Central memory CD8-positive, alpha-beta T cell (primary cell): ENCODE measurements around the gene CCDC27.

Source experiments
- ATAC-seq: fragments of 150-1000 bp; cut with Tn5 transposase; replicated peaks from 2 replicates; pipeline ENCODE4 v1.10.0; 2022; ENCODE audit warnings: mild to moderate bottlenecking, moderate FRiP score, moderate number of reproducible peaks; ENCODE audit not compliant: poor library complexity, severe bottlenecking; ENCODE audit errors: extremely low read depth
- DNase-seq, 2 donors: peaks; one replicate each; pipeline ENCODE4 v3.0.0; 2021; ENCODE audit warnings: low spot score in 2 of 2
- H3K27ac Mint-ChIP-seq: one replicate; pipeline ENCODE4 v1.8.0; 2022; ENCODE audit warnings: low read depth, mild to moderate bottlenecking, moderate library complexity, mixed read lengths
- H3K27me3 Mint-ChIP-seq: one replicate; pipeline ENCODE4 v1.8.0; 2022; ENCODE audit warnings: mixed read lengths
- H3K36me3 Mint-ChIP-seq: one replicate; pipeline ENCODE4 v1.8.0; 2022; ENCODE audit warnings: mild to moderate bottlenecking, moderate library complexity, mixed read lengths; ENCODE audit not compliant: insufficient read depth
- H3K4me1 Mint-ChIP-seq: one replicate; pipeline ENCODE4 v1.8.0; 2022; ENCODE audit warnings: mixed read lengths
- H3K4me3 Mint-ChIP-seq: one replicate; pipeline ENCODE4 v1.8.0; 2022; ENCODE audit warnings: mild to moderate bottlenecking, moderate library complexity, mixed read lengths
- H3K9me3 Mint-ChIP-seq: one replicate; pipeline ENCODE4 v1.8.0; 2022; ENCODE audit warnings: mixed read lengths

Gene CCDC27

GRCh38 chr1:3735027-3735681 lies 17.1 kb upstream of the CCDC27 start:
- H3K36me3 Mint-ChIP-seq: peaks cover 1% of the 10 kb centered on the region

GRCh38 chr1:3735688-3736087 lies 16.6 kb upstream of the CCDC27 start:
- no peaks in the 10 kb centered on the region for H3K4me1 Mint-ChIP-seq
- no peak overlapping the region for H3K27ac Mint-ChIP-seq
- ATAC-seq (no peak), DNase-seq (no peak)
- no peaks in the 10 kb centered on the region for H3K27me3 Mint-ChIP-seq
- H3K36me3 Mint-ChIP-seq: peaks cover 1% of the 10 kb centered on the region
- H3K9me3 Mint-ChIP-seq: no peaks in the 10 kb centered on the region
- H3K4me3 Mint-ChIP-seq: no peak overlapping the region

More at GRCh38 chr1:3735027-3735681, 17.1 kb upstream of the CCDC27 start:
- no peaks in the 10 kb centered on the region for H3K27me3 Mint-ChIP-seq
- no peak overlapping the region for H3K4me3 Mint-ChIP-seq
- ATAC-seq (no peak), DNase-seq (no peak)
- no peaks in the 10 kb centered on the region for H3K4me1 Mint-ChIP-seq
- no peak overlapping the region for H3K27ac Mint-ChIP-seq
- H3K9me3 Mint-ChIP-seq: no peaks in the 10 kb centered on the region

GRCh38 chr1:3736131-3736561 lies 16.1 kb upstream of the CCDC27 start:
- H3K27ac Mint-ChIP-seq: no peak overlapping the region

DNA sequence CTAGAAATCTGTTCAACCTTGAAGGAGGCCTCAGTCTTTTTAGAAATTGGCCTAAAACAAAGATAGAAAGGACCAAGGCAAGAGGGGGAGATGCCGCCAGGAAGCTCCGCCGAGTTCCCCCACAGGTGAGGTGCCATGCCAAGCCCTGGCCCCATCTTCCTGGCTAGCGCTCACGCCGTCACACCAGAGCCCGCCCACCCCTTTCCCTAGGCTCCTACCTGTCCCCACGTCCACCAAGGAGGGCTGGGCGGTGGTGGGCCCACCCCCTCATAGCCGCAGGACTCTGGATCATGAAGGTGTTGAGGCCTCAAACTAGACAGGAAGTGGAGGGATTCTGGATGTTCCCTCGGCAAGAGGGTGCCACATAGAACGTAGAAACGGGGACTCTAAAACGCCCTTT lies 15.5 kb upstream of the CCDC27 start:
- H3K9me3 Mint-ChIP-seq: no peaks in the 10 kb centered on the region
- no peaks in the 10 kb centered on the region for H3K4me1 Mint-ChIP-seq
- no peak overlapping the region for H3K4me3 Mint-ChIP-seq
- H3K36me3 Mint-ChIP-seq: peaks cover 1% of the 10 kb centered on the region
- H3K27me3 Mint-ChIP-seq: no peaks in the 10 kb centered on the region
- H3K27ac Mint-ChIP-seq: no peak overlapping the region
- no peak for ATAC-seq
- no peak for DNase-seq

More at GRCh38 chr1:3736131-3736561, 16.1 kb upstream of the CCDC27 start:
- no peaks in the 10 kb centered on the region for H3K9me3 Mint-ChIP-seq
- DNase-seq (no peak), ATAC-seq (no peak)
- H3K27me3 Mint-ChIP-seq: no peaks in the 10 kb centered on the region
- no peak overlapping the region for H3K4me3 Mint-ChIP-seq
- no peaks in the 10 kb centered on the region for H3K4me1 Mint-ChIP-seq
- H3K36me3 Mint-ChIP-seq: peaks cover 1% of the 10 kb centered on the region

DNA sequence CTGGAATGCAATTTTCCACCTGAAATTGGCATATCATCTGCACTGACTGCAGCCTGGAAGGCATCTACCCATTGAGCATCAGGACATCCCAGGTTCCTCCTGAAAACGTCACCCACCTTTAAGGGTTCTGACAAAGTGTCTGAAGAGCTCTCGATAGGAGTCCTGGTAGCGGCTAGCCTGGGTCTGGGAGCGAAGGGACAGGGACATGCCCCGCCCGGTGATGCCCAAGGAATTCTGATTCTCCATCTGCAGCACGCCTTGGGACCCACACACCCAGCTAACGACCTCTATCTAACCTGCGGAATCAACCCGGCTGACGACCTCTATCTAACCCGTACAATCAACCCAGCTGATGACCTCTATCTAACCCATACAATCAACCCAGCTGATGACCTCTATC lies 13.3 kb upstream of the CCDC27 start:
- Mint-ChIP-seq H3K36me3 (peaks cover 5% of the 10 kb centered on the region), H3K27me3 (no peaks in the 10 kb centered on the region), H3K9me3 (no peaks in the 10 kb centered on the region), H3K4me1 (no peaks in the 10 kb centered on the region), H3K27ac (no peak overlapping the region), H3K4me3 (no peak overlapping the region)
- ATAC-seq (no peak), DNase-seq (no peak)

DNA sequence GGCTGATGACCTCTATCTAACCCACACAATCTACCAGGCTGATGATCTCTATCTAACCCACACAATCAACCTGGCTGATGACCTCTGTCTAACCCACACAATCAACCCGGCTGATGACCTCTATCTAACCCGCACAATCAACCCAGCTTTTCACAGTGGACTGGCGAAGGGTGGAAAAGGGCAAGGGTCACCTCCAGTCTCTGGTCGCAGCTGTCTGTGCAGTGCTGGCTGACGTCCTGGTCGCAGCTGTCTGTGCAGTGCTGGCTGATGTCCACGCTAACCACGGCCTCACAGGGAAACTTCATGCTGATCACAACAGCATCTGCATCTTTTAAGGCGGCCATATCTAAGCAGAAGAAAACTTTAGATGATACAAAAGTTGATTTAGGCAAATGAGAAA lies 12.2 kb upstream of the CCDC27 start:
- no peak overlapping the region for H3K4me3 Mint-ChIP-seq
- no peaks in the 10 kb centered on the region for H3K9me3 Mint-ChIP-seq
- DNase-seq (no peak), ATAC-seq (no peak)
- H3K4me1 Mint-ChIP-seq: no peaks in the 10 kb centered on the region
- H3K36me3 Mint-ChIP-seq: peaks cover 6% of the 10 kb centered on the region
- no peak overlapping the region for H3K27ac Mint-ChIP-seq
- no peaks in the 10 kb centered on the region for H3K27me3 Mint-ChIP-seq

DNA sequence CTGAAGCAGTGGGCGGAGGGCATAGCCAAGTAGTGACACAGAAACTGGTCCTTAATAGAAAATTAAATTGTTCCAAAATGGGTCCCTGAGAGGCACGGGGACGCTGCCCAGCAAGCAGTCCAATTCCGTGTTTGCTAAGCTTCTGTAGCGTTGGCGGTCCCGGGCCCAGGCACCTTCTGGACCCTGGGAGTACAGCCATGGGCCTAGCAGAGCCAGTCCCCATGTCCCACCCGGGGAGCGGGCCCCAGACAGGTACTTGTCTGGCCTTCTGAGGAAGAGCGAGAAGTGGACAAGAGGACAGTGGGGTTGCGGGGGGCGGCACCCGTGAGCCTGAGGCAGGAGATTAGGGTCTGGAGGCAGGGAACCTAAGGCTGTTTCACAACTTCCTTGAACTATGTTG lies 11.5 kb upstream of the CCDC27 start:
- peaks cover 6% of the 10 kb centered on the region for H3K36me3 Mint-ChIP-seq
- H3K4me3 Mint-ChIP-seq: no peak overlapping the region
- ATAC-seq: no peak

GRCh38 chr1:3741566-3742438 lies 10.4 kb upstream of the CCDC27 start:
- no peak overlapping the region for H3K4me3 Mint-ChIP-seq
- no peak overlapping the region for H3K27ac Mint-ChIP-seq

More for the DNA sequence above, 11.5 kb upstream of the CCDC27 start:
- H3K27me3 Mint-ChIP-seq: no peaks in the 10 kb centered on the region
- H3K27ac Mint-ChIP-seq: no peak overlapping the region
- H3K4me1 Mint-ChIP-seq: peaks cover 6% of the 10 kb centered on the region
- H3K9me3 Mint-ChIP-seq: no peaks in the 10 kb centered on the region
- DNase-seq: no peak

GRCh38 chr1:3742439-3743298 lies 9.6 kb upstream of the CCDC27 start:
- Mint-ChIP-seq H3K36me3 (peaks cover 10% of the 10 kb centered on the region), H3K9me3 (no peaks in the 10 kb centered on the region), H3K27me3 (no peaks in the 10 kb centered on the region), H3K4me3 (no peak overlapping the region), H3K4me1 (peaks cover 12% of the 10 kb centered on the region), H3K27ac (no peak overlapping the region)
- DNase-seq (no peak), ATAC-seq (no peak)

More at GRCh38 chr1:3741566-3742438, 10.4 kb upstream of the CCDC27 start:
- peaks cover 10% of the 10 kb centered on the region for H3K4me1 Mint-ChIP-seq
- H3K36me3 Mint-ChIP-seq: peaks cover 10% of the 10 kb centered on the region
- no peaks in the 10 kb centered on the region for H3K9me3 Mint-ChIP-seq
- no peaks in the 10 kb centered on the region for H3K27me3 Mint-ChIP-seq
- ATAC-seq: no peak
- no peak for DNase-seq

DNA sequence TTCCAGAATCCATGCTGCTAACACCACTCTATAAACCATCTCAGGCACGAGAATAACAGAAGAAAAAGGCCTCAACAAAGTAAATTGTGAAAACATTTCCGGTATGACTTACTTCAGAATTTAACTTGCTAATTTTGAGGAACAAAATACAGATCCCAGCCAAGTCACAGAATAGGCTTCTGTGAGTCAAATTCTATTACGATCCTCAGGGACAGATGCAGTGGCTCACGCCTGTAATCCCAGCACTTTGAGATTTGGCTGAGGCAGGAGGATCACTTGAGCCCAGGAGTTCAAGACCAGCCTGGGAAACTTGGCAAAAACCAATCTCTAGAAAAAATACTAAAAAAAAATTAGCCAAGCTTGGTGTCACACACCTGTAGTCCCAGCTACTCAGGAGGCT lies 8.8 kb upstream of the CCDC27 start:
- Mint-ChIP-seq H3K4me1 (peaks cover 19% of the 10 kb centered on the region), H3K27ac (no peak overlapping the region), H3K27me3 (no peaks in the 10 kb centered on the region), H3K36me3 (peaks cover 10% of the 10 kb centered on the region), H3K4me3 (no peak overlapping the region), H3K9me3 (no peaks in the 10 kb centered on the region)
- DNase-seq: no peak
- ATAC-seq: no peak

DNA sequence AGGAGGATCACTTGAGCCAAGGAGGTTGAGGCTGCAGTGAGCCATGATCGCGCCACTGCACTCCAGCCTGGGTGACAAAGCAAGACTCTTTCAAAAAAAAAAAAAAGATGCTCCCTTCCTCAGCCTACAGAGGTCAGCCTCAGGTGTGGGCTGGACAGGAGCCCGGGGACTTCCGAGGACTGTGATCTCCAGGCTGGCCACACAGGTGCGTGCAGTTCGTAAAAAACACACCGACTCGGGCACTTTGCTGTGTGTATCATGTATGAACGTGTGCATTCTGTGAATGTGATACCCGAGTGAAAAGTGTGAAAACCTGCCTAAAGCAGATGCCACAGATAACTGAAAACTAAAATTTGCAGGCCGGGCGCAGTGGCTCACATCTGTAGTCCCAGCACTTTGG lies 8.4 kb upstream of the CCDC27 start:
- DNase-seq (no peak), ATAC-seq (no peak)
- Mint-ChIP-seq H3K27ac (no peak overlapping the region), H3K27me3 (no peaks in the 10 kb centered on the region), H3K4me3 (no peak overlapping the region), H3K4me1 (peaks cover 19% of the 10 kb centered on the region), H3K9me3 (no peaks in the 10 kb centered on the region), H3K36me3 (peaks cover 10% of the 10 kb centered on the region)

DNA sequence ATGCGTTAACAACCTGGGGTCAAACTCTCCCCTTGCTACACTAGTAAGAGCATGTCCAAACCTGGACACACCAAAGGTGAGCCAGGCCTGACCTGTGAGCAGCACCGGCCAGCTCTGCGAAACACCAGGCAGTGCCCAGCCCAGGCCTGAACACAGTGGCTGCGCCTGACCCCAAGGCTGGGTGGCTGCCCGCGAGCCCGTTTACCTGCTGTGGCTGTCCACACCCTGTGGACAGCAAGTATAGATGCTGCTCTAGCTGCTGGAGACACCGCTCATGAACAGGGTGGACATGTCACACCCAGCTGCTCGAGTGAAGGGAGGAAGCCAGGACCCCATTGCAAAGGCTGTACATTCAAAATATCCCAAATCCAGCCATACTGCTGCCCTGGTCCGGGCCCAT lies 7.6 kb upstream of the CCDC27 start:
- no peak for ATAC-seq
- no peak for DNase-seq
- H3K4me1 Mint-ChIP-seq: peaks cover 19% of the 10 kb centered on the region
- H3K36me3 Mint-ChIP-seq: peaks cover 10% of the 10 kb centered on the region
- H3K27me3 Mint-ChIP-seq: no peaks in the 10 kb centered on the region
- no peak overlapping the region for H3K4me3 Mint-ChIP-seq
- no peaks in the 10 kb centered on the region for H3K9me3 Mint-ChIP-seq
- H3K27ac Mint-ChIP-seq: no peak overlapping the region
